GM18873 (cell line): ENCODE results near the gene ARHGEF12.

ENCODE experiments used
- ATAC-seq: cut with Tn5 transposase; IDR thresholded peaks from one replicate; pipeline ENCODE4 v1.9.1; 2021; ENCODE audit warnings: mild to moderate bottlenecking, moderate library complexity, moderate number of reproducible peaks; ENCODE audit not compliant: unreplicated experiment, low FRiP score

Gene ARHGEF12

DNA sequence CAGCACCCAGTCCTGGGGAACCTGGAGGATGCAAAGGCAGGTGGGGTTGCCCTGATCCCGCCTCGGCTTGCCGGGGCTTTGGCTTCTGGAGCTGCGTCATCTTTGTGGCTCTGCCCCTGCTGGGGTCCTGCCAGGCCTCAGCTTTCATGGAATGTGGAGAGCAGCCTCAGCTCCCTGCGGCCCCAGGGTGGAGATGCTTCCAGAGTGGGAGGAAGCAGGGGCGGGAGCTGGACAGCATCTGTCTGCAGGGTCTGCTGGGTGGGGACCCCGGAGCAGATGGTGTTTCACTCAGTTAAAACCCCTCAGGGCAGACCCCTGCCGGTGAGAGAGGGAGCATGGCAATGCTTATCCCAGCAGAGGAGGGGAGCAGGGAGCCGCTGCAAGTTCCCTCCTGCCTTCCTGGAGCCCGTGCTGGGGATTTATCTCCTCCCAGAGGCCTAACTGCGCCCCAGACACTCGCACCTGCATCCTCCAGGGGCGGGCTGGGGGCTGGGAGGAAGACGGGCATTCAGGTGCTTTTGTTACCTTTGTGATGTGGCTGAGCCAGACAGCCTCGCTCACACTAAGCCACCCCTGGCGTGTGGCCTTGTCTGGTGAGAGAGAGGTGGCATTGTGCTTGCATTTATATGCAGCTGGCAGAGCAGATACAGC lies 191.0 kb downstream of the ARHGEF12 start:
- no peak for ATAC-seq

DNA sequence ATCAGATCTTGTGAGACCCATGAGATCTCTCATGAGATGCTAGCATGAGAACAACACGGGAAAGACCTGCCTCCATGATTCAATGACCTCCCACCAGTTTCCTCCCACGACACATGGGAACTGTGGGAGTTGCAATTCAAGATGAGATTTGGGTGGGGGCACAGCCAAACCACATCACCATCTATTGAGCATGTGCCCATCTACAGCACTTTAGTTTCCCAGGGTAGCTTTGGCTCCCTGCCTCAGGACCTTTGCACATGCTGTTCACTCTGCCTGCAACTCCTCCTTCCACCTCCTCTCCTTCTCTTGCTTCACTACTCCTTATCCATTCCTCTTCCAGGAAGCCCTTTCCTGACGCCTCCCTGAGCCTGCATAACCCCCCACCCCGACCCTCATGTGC lies 192.5 kb downstream of the ARHGEF12 start:
- no peak for ATAC-seq

DNA sequence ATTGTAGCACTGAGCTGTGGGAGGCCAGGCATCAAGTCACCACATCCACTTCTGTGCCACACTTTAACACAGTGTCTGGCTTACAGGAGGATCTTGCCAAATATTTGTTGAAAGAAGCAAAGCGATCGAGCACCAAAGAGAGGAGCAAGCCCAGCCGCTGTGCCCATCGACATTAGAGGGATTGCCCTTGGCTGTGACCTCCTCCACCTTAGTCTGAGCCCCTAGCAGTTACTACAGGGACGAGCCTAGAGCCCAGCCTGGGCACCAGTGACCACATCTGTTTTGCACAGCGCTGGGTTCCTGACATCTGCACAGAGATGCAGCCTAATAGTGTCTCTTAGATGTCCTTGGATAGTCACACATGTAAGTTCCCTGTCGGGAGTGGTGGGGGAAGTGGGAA lies 193.0 kb downstream of the ARHGEF12 start:
- no peak for ATAC-seq

DNA sequence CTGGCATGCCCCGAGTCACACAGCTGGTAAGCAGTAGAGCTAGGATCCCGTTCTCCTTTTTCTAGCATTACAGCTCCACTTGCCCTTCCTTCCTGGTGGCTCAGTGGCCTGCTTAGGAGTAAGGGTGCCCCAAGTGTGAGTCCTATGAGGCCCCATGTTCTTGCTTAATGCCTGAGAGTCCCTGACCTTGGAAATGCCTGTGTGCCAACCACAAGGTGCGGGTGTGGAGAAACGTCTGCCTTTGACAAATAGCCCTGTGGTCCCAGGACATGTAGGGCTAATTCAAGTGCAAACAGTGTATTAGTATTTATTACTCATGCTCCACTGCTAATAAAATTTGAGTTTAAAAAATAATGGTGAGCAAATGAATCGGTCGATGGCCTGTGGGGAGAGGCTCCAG lies 193.7 kb downstream of the ARHGEF12 start:
- no peak for ATAC-seq

DNA sequence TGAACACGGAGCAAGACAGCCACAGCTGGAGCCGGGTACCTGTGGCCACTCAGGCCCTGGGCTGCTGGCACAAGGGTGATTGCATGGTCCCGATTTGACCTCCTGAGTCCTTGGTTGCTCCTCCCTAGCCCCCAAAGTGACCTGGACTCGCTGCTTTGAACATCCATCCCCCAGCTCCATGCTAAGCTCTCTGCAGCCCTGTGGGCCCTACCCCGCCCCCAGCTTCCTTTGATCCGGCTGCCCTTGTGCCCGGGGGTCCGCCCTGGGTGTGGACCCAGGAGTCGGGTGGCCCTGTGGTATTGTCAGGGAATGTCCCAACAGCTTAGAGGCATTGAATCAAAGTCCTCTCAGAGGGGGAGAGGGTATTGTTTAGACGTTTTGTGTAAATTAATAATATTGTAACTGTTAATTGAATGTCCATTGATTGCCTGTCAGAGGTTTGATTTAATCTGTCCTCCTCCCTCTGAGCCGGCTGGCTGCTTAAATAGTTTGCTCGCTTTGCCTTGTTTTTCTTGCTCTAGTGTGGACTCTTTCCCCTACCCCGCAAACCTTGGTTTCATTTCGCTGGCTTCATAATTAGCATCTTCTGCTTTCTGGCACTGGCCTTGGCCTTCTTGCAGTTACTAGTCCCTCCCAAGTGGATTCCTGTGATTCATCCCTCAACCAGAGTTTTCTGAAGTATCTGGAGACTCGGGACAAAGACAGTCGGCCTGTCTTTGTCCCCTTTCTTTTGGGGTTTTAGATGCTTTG lies 196.0 kb downstream of the ARHGEF12 start:
- no peak for ATAC-seq

DNA sequence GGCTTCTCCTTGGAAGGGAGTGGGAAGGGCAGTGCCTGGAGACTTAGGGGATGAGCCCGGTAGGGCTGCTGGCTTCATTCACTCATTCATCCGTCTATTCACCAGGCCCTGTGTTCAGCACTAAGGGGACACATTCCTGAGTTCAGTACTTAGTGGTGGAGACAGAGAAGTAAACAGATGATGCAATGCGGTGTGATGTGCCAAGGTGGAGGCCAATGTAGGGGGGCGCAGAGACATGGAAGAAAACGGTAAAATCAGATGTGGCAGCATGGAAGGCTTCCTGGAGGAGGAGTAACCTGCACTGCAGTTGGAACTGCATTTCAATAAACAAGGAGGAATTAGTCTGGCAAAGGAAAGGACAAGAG lies 196.6 kb downstream of the ARHGEF12 start:
- ATAC-seq: no peak

DNA sequence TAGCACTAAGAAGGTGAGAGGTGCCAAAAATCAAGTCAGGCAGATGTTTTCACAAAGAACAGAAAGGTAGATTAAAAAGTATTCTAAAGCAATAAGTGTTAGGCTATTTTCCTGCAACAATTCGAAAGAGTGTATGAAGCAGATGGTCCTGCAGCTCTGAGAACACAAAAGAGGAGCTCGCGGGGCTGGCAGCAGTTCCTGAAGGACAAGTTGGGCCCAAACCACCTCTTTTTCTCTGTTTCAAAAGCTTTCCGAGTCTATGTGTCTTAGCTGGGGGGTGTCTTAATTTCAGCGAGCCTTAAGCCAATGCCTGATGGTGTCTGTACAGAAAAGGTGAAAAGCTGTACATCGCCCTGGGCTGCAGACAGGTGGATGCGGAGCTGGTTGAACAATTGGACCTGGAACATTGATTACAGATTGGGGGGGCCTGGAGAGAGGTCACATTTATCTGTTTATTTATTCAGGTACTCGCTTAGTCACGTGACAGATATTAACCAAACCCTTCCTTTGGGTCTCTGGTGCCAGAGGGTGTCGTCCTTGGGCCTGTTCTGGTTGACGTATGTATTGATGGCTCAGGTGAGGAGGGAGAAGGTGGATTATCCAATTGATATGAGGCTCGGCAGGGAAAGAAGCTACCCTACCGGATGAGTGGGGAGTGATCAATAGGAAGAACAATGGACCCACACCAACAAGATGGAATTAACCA lies 200.0 kb downstream of the ARHGEF12 start:
- no peak for ATAC-seq

DNA sequence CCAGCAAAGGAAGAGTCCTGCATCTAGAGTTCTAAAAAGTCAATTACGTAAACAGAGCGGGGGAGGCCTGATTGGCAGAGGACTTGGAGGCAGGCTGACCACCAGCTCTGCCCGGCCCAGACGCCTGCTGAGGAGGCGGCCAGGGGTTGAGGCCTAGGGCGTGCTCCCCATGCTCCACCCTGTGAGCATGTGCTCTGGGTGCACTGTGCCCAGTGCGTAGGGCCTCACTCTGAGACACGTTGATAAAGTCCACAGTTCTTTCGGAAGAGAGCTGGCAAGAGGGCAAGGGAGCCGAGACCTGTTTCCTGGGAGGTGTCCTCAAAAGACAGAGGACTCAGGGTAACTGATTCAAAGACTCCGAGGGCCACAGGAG lies 200.6 kb downstream of the ARHGEF12 start:
- no peak for ATAC-seq

DNA sequence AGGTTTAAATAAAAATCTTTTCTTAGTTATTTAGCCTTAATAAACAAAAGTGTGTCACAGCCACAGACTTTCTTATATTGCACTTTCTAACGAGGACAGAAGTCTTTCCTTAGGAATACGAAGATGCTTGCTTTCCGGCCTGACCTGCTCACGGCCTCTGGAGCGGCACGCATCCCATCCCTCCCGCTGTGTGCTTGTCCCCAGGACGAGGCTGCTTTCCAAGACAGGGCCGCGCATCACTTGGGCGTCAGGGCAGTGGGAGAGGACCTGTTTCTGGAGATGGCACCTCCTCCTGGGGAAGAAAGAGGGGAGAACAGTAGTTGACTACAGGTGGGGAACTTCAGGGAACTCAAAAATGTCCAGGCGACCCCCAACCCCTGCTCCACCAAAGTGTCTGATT lies 201.8 kb downstream of the ARHGEF12 start:
- no peak for ATAC-seq

DNA sequence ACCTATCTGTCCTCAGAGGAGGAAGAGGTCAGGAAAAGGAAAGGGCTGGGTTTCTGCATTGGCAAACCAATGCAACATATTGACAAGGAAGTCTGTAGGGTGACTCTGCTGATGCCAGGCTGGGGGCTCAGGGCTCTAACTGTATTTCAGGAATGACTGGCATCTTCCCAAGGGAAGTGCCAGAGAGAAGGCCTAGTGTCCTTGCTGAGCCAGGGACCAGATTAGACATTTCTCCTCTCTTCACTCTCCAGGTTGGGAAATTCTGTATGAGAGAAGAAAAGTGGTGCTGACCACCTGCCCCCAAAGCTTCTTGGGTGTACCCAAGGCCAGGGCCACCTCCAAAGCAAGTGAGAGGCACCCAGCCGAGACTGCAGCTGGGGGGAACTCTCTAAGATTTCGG lies 202.5 kb downstream of the ARHGEF12 start:
- ATAC-seq: no peak
